Spleen (tissue), 11 donors: ENCODE data around the gene SSBP3. TPM values are rescaled to one million over a fixed set of nuclear protein-coding genes. Genes with fewer than 3 reads are reported as not detected.

ENCODE experiments used
- DNase-seq: peaks from one replicate; pipeline ENCODE4 v3.0.0-alpha.2; 2020
- H3K27ac ChIP-seq, 8 donors: fragments of 200-600 bp; sonication (generic) in 7 of 8; 1 replicate in 4 of 8; 2 replicates in 4 of 8; pipeline versions ENCODE4 v1.5.0 to v1.8.0; 2016 to 2021; ENCODE audit warnings: inconsistent platforms in 4 of 8, mild to moderate bottlenecking in 4 of 8, moderate library complexity in 1 of 8
- H3K27me3 ChIP-seq, 7 donors: fragments of 200-600 bp; sonication (generic) in 6 of 7; replicated peaks in 1 of 7; 1 replicate in 4 of 7; 2 replicates in 3 of 7; pipeline versions ENCODE4 v1.5.0 to v1.8.0; 2016 to 2021; ENCODE audit warnings: inconsistent platforms in 3 of 7, mild to moderate bottlenecking in 1 of 7
- H3K36me3 ChIP-seq, 6 donors: fragments of 200-600 bp; sonication (generic) in 5 of 6; 1 replicate in 4 of 6; 2 replicates in 2 of 6; pipeline versions ENCODE4 v1.5.0 to v1.8.0; 2016 to 2021; ENCODE audit warnings: inconsistent platforms in 2 of 6
- H3K4me1 ChIP-seq, 6 donors: fragments of 200-600 bp; sonication (generic) in 5 of 6; 1 replicate in 3 of 6; 2 replicates in 3 of 6; pipeline versions ENCODE4 v1.5.0 to v1.8.0; 2016 to 2021; ENCODE audit warnings: inconsistent platforms in 3 of 6
- H3K4me3 ChIP-seq, 8 donors: fragments of 200-600 bp; sonication (generic) in 7 of 8; 1 replicate in 4 of 8; 2 replicates in 4 of 8; pipeline versions ENCODE4 v1.5.0 to v1.8.0; 2016 to 2021; ENCODE audit warnings: inconsistent platforms in 4 of 8, mild to moderate bottlenecking in 4 of 8, moderate library complexity in 2 of 8
- H3K9me3 ChIP-seq, 8 donors: fragments of 200-600 bp; sonication (generic) in 7 of 8; 1 replicate in 4 of 8; 2 replicates in 4 of 8; pipeline versions ENCODE4 v1.5.0 to v1.8.0; 2016 to 2021; ENCODE audit warnings: inconsistent platforms in 4 of 8
- CTCF ChIP-seq, 11 experiments: fragments of 200-600 bp in 7 of 11; fragments of 450-650 bp in 4 of 11; sonication (generic) in 4 of 11; IDR thresholded peaks in 8 of 11; conservative IDR thresholded peaks in 3 of 11; 1 replicate in 7 of 11; 2 replicates in 4 of 11; pipeline versions ENCODE4 v1.4.0 to v1.8.0; 2016 to 2021; ENCODE audit warnings: antibody characterized with exemption in 11 of 11, inconsistent platforms in 4 of 11, mild to moderate bottlenecking in 1 of 11
- POLR2A ChIP-seq, 3 donors: fragments of 450-650 bp; IDR thresholded peaks; one replicate each; pipeline ENCODE4 v1.5.1; 2017; ENCODE audit warnings: antibody characterized with exemption in 3 of 3, mild to moderate bottlenecking in 1 of 3
- POLR2AphosphoS5 ChIP-seq, 3 donors: sonication (generic); formaldehyde crosslinking; IDR thresholded peaks; one replicate each; pipeline ENCODE4 v1.5.1; 2017; ENCODE audit warnings: antibody characterized with exemption in 3 of 3
- WGBS, 5 donors: extraction: QIAGEN DNeasy Blood & Tissue Kit in 3 of 5; methylation state at CpG; one replicate each; pipeline versions ENCODE4 v1.1.5 to v1.1.7; 2013 to 2018; 5-methylcytosine and 5-hydroxymethylcytosine counted together
- intact Hi-C: fragments of 100-400 bp; cut with DNase I; formaldehyde crosslinking; loops from one replicate; pipeline ENCODE4 v1.15.0; 2023; ENCODE audit warnings: low total_unique reads
- polyA plus RNA-seq, 3 donors: library from polyadenylated mRNA; stranded (reverse); fragments of 200-250 nt; gene quantifications; one replicate each; pipeline ENCODE4 v1.2.1, GENCODE V29; 2013
- total RNA-seq, 7 donors: library from RNA; depleted of rRNA in 3 of 7; stranded (reverse); fragments of >200 nt in 3 of 7; fragmentation: NEBNext Ultra II Directional in 4 of 7; extraction: Animal tissue kit (Norgen Biotek cat#: 25700) in 4 of 7; gene quantifications; one replicate each; pipeline versions ENCODE4 v1.1.0 to v1.2.1, GENCODE V29; 2016 to 2021
- donor health status: healthy with polysubstance abuse.
- donor health status: DM: no; HTN: no; CAD: no; lungs with moderate emphysema.
- donor health status: DM: no; HTN: no; CAD: no.
- donor health status: Bipolar disorder and iron deficiency.
- donor health status: healthy.
- donor health status: DM: no; HTN: no; CAD: no.
- donor health status: DM: yes; HTN: yes; CAD: no.

Gene SSBP3
- total and polyA plus RNA-seq, 10 donors = 14.4 to 73.5 (median 26.3) TPM

- Histone ChIP-seq H3K27ac (peak overlapping the region in 3 of 8 donors; percentile 79 to 87 (median 82)), H3K36me3 (no peaks in the 10 kb centered on the region), H3K9me3 (no peaks in the 10 kb centered on the region), H3K4me1 (peaks cover 34 to 85% (median 54%) of the 10 kb centered on the region in 6 donors), H3K4me3 (no peak overlapping the region), H3K27me3 (no peaks in the 10 kb centered on the region)
- WGBS, 5 donors = 86 to 96% (median 92%) methylated on average over 7 of the region's 7 CpGs
- no peak for DNase-seq
- TF ChIP-seq POLR2AphosphoS5 (IDR thresholded peaks at IDR 0.05) (no peak), POLR2A (IDR thresholded peaks at IDR 0.05) (no peak), CTCF (IDR thresholded peaks at IDR 0.05 in 8 of 11, conservative IDR thresholded peaks at IDR 0.05 in 3 of 11) (no peak)
- intact Hi-C loops = no loop called here
Observed at GRCh38 chr1:54337034-54337433, 69.2 kb downstream of the SSBP3 start.

GRCh38 chr1:54336116-54336515 lies 70.1 kb downstream of the SSBP3 start:
- Histone ChIP-seq H3K27me3 (no peaks in the 10 kb centered on the region), H3K4me3 (no peak overlapping the region), H3K9me3 (no peaks in the 10 kb centered on the region), H3K4me1 (peaks cover 41 to 94% (median 61%) of the 10 kb centered on the region in 6 donors), H3K27ac (peak overlapping the region; percentile 55 to 87 (median 76)), H3K36me3 (no peaks in the 10 kb centered on the region)
- TF ChIP-seq POLR2A (IDR thresholded peaks at IDR 0.05) (no peak), CTCF (IDR thresholded peaks at IDR 0.05 in 8 of 11, conservative IDR thresholded peaks at IDR 0.05 in 3 of 11) (no peak), POLR2AphosphoS5 (IDR thresholded peaks at IDR 0.05) (no peak)
- DNase-seq = no peak
- intact Hi-C loops = no loop called here
- WGBS, 5 donors = 66 to 88% (median 86%) methylated on average over 5 of the region's 5 CpGs

GRCh38 chr1:54335755-54336108 lies 70.5 kb downstream of the SSBP3 start:
- Histone ChIP-seq H3K4me1 (peaks cover 41 to 96% (median 64%) of the 10 kb centered on the region in 6 donors), H3K27ac (peak overlapping the region; percentile 55 to 87 (median 76)), H3K9me3 (no peaks in the 10 kb centered on the region), H3K4me3 (no peak overlapping the region), H3K36me3 (no peaks in the 10 kb centered on the region), H3K27me3 (no peaks in the 10 kb centered on the region)
- no peak for DNase-seq
- intact Hi-C loops = no loop called here
- WGBS, 5 donors = 44 to 58% (median 48%) methylated on average over 7 of the region's 7 CpGs
- TF ChIP-seq CTCF (IDR thresholded peaks at IDR 0.05 in 8 of 11, conservative IDR thresholded peaks at IDR 0.05 in 3 of 11) (no peak), POLR2AphosphoS5 (IDR thresholded peaks at IDR 0.05) (peak in 2 of 3 donors; percentile 47 to 76)

- Histone ChIP-seq H3K36me3 (no peaks in the 10 kb centered on the region), H3K9me3 (no peaks in the 10 kb centered on the region), H3K4me1 (peaks cover 41 to 97% (median 66%) of the 10 kb centered on the region in 6 donors), H3K4me3 (no peak overlapping the region), H3K27me3 (no peaks in the 10 kb centered on the region), H3K27ac (peak overlapping the region; percentile 22 to 87 (median 76))
- intact Hi-C loops = no loop called here
- 48 to 75% (median 53%) methylated on average over 13 of the region's 13 CpGs for WGBS, 5 donors
- no peak for TF ChIP-seq POLR2A (IDR thresholded peaks at IDR 0.05)
- TF ChIP-seq POLR2AphosphoS5 (IDR thresholded peaks at IDR 0.05) = no peak
- TF ChIP-seq CTCF (IDR thresholded peaks at IDR 0.05 in 8 of 11, conservative IDR thresholded peaks at IDR 0.05 in 3 of 11) = no peak
- DNase-seq = no peak
Observed at GRCh38 chr1:54335011-54335754, 71.0 kb downstream of the SSBP3 start.
